Effector CD4-positive, alpha-beta T cell (primary cell): ENCODE data around the gene RAB11FIP3.

Experiments used
- DNase-seq: peaks from one replicate; pipeline ENCODE4 v3.0.0-alpha.2; 2020

RAB11FIP3 gene

DNA sequence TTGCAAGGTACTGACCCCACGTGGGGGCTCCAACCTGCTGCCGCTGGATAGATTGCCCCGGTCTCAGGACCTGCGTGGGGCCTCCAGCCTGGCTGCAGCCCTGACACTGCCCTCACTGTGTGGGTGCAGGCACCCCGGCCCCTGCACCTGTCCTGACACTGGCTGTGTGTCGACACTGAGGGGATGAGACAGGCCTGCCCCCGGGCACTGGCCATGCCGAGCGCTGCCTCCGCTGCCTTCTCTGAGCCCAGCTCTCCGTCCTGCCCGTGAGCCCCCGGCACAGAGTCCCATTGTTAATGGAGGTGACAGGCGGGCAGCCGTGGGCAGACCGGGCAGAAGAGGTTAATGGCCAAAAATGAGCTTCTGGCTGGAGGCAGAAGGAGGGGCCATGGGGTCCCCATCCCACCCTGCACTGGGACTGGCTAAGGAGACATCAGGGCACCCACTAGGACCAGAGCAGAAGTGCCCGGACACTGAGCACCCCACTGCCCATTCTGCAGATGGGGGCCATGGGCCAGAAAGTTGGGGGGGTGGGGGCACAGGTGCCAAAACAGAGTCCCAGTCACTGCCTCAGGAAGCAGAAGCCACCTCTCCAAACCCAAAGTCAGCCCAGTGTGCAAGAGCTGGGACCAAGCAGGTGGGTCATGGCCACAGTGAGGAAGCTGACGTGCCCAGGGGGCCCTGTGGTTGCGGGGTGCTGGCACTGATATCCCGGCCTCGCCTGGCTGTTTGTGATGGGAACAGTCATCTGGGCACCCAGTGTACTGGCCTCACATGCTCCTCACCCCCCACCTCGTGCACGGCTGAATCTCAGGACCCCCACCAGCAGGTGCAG lies 132.2 kb downstream of the RAB11FIP3 start:
- no peak for DNase-seq

DNA sequence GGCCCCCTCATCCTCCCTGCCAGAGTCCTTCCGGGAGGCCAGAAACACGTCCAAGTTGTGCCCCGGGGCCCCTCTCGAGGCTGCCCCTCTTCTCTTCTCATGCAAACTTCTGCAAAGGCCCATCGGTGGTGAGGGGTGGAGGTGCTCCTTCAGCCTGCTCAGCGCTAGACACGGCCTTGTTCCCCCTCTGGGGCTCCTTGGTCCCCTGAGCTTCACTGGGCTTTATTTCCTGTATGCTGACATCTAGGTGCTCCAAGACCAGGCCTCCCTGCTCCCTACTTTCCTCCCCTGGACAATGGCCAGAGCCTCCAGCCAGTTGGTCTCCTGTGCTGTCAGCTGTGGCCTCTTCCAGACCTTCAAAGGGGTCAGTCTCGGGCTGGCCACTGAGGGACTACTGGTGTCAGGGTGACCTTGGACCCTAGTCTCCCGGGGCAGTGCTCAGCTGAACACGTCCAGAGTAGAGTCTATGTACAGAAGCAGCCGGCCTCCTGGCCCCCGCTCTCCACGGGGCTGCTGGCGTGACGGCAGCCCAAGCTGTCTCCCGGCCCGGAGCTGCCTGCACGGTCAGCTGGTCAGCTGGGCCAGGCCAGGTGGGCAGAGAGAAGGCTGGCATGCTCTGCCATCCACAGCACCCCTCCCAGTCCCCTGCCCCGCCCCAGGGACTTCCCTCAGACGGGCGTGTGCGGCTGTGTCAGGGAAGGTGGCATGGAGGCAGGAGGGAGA lies 133.0 kb downstream of the RAB11FIP3 start:
- no peak for DNase-seq

DNA sequence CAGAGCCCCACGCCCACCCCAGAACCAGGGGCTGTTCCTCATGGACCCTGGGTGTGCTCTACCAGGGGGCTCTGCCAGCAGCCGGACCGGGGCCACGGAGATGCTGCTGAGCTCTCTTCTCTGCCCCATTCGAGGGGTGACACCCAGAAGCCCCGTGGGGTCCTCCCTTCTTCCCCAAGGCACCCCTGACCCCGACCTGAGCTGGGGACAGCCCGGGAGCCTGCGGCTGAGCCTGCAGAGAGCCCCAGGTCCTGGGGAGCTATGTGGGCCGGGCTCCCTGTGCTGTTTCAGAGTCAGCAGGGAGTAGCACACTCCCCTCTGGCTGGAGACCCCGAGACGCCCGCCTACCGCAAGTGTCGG lies 133.6 kb downstream of the RAB11FIP3 start:
- DNase-seq, result no peak

DNA sequence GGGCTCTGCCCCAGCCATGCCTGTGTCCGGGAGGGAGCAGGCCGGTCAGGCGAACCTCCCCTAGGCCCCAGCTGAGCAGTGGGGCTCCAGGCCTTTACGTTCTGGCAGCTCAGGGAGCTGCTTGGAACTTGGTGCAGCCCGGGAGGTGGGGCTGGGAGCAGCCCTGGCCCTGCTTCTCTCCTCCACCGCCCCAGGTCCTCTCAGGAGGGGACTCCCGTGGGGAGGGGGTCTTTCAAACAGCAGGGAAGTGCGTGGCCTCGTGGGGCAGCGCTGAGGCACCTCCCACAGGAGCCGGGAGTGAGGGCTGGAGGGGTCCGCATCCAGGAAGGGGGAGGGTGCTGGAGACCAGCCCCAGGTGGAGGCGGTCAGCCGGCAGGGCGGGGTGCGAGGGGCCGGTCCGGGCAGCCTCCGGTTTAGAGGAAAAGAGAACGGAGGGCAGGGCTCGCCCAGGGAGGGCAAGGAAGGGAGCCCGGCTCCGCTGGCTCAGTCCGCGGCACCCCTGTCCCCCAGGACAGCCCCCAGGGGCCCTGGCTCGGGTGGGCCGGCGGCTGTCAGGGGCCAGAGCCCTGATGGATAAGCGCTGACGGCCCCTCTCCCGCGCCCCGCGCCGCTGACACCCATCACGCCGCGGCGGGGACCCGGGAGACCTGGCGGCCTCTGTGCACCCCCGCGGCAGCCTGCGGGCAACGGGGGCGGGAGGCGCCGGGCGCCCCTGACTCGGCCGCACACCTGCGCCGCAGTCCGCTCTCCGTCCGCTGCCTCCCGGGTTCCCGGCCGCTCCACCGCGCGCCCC lies 134.2 kb downstream of the RAB11FIP3 start:
- no peak for DNase-seq

DNA sequence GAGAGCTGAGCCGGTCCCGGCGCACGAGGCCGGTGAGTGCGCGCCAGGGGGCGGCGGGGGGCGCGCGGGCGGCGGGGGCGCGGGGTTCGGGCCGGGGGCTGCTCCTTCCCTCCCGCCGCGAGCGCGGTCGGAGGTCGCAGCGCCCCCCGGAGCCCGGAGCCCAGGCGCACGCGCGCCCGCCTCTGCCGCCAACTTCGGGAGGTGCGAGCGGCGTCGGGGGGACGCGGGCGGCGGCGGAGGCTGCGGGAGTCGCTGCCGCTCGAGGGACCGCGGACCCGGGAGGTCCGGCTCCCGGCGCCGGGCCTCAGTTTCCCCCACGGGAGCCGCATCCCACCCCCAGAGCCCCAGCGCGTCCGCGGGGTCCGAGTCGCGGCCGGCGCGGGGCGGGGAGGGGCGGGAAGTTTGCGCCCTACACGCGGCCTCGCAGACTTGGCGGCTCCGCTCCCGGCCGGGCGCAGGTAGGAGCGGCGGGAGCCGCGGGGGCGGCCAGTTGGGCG lies 134.8 kb downstream of the RAB11FIP3 start, which contains the start of gene PRR35:
PRR35 (plus strand) TSS at position 191 of the 497 bp plus-strand sequence. CDS start 2,901 bp downstream, outside the sequence.
- no peak for DNase-seq

DNA sequence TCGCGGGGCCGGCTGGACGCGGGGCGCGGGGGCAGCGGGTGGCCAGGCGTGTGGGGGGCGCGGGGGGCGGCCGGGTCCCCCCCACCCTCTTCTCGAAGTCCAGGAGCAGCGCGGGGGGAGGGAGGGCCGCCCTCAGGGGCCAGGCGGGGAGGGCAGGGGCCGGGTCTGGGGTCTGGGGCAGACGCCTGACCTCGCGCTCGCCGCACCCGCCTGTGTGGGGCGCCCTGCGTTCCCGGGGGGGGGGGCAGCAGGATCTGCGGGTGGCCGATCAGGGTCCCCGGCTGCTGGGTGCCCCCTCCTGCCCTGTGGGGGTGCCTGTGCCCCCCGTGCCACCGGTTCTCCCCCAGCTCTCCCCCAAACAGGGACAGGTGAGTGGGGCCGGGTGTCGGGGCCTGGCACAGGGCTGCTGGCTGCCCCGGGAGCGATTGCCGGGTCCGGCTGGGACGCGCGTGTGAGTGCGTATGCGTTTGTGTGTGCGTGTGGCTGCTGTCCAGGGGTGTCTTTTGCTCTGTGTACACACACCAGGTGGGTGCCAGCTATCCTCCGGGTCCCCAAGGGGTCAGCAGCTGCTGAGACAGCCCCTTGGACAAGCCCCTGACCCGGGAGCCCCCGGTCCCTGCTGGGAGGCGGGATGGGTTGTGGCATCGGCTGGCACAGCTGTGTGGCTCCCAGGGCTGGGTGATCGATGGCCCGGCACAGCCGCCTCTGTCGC lies 135.4 kb downstream of the RAB11FIP3 start:
- DNase-seq, result no peak

DNA sequence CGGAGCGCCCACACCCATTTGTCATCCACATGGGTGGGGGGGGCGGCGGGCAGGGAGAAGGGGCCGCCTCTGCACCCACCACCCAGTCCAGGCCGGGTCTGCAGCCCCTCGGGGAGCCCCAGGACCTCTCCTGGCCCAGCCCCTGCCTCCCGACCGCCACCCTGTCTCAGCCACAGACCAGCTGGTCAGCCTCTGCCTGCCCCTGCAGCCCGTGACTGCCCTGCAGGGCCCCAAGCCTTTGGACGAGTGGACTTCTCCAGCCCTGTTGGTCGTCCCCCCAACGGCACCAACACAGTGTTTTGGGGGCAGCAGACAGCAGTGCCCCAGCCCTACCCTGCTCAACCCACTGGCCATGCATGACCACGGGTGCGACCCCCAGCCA lies 136.0 kb downstream of the RAB11FIP3 start:
- no peak for DNase-seq

DNA sequence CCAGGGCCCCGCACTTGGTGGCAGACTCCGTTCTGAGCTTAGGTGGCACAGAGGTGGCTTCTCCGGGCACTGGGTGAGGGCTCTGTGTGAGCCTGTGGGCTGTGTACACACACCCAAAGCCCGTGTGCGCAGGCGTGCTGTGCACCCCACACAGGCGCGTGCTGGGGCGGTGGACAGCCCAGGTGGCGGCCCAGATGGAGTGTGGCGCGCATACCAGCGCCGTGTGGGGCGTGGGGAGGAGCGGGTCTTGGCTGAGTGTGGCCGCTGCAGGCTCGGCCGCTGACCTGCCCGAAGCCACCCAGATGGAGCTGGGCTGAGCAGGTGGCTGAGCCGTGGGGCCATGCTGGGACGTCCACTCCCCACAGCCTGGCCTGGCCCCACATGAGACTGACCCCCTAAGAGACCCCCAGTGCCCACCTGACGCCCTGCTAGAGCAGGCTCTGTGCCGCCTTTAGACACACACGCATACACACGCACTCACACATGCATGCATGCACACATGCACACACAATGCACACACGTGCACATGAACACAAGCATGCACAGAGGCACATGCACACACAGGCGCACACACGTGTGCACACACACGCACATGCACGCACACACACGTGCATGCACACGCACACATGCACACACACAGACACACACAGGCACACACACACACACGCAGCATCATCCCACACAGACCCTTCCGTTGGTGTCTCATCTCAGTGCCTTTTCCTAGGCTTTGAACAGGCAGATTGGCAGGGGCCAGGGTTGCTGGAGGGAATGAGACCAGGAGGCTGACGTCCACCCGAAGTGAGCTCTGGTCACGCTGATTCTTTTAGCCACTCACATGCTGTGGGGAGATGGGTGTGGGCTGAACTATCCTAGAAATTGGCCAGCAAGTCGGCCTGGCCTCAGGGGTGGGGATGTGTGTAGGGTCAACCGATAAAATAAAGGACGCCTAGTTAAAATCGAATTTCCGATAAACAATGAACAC lies 136.8 kb downstream of the RAB11FIP3 start:
- DNase-seq, result no peak

DNA sequence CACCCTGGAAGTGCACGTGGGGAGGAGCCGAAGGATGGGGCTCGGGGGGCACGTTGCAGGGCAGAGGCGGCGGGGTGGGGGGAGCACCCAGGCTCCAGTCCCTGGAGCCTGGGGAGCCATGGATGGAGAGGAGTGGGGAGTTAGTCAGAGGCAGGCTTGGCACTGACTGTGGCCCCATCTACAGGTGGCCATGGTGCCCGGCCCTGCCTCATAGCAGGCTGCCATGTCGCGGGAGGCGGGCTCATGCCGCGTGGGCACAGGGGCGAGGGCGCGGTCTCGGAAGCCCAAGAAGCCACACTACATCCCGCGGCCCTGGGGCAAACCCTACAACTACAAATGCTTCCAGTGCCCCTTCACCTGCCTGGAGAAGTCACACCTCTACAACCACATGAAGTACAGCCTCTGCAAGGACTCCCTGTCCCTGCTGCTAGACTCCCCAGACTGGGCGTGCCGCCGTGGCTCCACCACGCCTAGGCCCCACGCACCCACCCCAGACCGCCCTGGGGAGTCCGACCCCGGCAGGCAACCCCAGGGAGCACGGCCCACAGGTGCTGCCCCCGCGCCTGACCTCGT lies 137.7 kb downstream of the RAB11FIP3 start:
- DNase-seq, result no peak

DNA sequence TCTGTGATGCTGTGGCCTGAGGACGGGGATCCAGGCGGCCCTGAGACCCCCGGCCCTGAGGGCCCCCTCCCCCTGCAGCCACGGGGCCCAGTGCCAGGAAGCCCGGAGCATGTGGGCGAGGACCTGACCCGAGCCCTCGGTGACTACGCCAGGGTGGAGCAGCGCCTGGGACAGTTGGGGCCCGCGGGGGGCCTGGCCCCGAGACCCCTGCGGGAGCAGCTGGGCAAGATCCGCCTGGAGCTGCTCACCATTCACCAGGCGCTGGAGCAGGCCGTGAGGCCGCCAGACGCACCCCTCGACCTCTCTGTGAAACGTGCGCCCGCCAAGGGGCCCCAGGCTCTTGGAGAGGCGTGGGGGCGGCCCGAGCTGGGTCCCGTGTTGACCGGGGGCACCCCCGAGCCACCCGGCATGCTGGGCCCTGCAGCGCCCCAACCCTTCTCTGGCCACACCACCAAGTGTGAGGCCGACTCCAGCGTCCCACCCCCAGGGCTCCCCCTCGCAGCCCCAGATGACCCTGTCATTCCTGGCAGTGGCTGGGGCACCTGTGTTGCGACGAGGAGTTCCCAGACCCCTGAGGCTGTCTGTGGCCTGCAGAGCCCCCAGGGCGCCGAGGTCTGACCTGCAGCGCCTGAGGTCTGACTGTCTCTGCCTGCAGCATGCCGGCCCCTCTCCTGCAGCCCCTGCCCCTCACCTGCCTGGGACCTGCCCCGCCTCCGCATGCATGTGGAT lies 139.4 kb downstream of the RAB11FIP3 start:
- no peak for DNase-seq

DNA sequence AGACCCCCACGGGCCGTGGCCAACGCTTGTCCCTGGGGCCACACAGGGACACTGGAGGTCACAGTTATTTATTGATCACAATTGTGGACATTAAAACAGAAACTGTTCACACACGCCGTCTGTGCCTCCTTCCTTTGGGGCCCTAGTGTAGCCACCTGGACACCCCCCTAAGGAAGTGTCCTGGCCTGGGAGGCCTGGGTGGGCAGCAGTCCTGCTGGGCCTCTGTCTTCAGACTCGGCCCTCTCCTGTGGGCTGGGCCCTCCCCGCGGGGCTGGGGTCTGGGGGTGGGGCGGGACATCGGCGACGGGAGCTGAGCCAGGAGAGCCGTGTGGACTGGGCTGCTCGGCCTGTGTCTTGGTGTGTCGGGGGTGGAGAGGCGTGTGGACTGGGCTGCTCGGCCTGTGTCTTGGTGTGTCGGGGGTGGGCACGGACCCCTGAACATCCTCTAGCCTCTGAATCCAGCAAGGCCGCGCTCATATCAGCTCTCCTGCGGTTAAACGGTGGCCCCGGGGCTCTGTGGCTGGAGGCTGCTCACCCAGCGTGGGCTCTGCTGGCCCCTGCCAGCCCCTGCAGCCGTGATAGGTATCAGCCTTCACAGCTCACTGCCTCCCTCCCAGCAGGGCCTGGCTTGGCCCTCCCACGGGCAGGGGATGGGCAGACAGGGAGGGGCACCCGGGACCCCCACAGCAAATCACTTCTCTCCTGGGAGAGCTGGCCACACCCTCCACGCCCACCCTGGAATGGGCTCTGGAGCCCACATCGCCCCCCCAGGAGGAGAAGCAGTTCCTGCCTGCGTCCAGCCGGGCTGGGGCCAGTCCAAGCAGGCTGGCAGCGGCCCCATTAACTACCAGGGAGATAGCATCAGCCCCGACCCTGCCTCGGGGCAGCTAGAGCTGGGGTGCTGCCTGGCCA lies 140.2 kb downstream of the RAB11FIP3 start:
- DNase-seq, result no peak

DNA sequence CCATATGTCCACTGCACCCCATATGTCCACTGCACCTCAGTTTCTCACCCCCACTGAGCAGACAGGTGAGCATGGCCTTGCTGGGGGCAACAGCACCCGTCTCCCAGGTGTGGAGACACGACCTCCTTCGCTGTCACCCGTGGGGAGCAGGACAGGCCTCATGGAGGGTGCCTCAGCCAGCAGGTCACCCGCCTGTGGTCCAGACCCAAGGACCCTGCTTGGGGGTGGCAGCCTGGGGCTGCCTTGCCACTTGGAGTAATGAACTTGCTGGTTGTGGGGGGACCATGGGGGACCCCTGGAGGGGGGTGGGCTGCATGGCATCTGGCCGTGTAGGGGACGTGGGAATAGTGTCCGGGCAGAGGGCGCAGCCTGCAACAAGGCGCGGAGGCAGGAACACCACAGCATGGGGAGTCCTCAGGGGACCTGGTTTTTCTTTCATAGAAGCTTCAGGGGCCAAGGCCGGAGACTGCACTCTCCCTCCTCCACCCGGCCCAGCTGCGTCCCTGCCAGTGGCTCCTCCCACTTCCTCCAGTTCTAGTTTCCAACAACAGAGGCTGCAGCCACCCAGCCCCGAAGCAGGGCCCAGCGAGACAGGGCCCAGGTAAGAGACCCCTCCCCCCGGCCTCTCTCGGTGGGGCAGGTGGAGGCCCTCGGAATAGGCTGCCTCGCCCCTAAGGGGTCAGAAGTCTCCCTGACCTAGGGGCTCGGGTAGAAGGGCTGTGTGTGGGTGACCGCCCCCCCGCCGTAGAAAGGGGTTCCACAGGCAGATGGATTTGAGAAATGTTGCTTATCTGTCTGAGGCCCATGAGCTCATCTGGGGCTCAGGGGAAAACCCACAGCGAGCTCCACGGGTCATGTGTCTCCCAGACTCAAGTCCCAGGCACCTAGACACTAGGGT lies 141.3 kb downstream of the RAB11FIP3 start, which contains the start of gene NHLRC4:
NHLRC4 (plus strand) TSS at position 531 of the 898 bp plus-strand sequence. CDS start 1,043 bp downstream, outside the sequence.
- peak; percentile 21 for DNase-seq

DNA sequence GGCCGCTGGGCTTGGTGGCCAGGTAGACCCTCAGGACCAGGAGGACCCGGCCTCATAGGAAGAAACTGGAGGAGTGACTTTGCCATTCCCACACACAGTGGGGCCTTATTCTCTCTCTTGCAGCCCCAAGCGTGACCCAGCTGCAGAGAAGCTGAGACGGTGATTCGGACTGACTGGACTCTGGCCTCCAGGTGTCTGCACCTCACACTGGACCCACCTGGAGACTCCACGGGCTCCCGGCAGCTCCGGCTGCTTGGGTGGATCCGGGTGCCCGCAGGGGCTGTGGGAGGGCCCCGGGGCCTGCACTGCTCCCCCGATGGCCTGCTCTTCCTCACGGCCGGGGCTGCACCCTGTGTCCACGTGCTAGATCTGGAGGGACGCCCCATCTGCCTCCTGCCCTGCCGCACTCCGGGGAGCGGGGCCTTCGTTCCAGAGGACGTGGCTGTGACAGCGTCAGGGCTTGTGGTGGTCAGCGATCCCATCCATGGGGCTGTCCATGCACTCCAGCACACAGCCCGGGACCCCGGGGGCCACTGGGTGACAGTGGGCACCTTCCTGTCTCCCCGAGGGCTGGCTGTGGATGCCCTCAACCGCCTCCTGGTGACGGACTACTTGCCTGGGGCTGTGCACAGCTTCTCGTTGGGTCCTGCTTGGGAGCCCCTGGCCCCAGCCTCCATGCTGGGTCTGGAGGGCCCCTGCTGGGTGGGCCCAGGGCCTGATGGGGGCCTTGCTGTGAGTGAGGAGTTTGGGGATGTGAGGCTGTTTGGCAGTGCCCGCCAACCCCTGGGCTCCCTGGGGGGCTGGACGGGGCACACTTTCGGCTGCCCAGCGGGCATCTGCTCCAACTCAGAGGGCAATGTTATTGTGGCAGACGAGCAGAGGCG lies 142.2 kb downstream of the RAB11FIP3 start:
- DNase-seq, result no peak

DNA sequence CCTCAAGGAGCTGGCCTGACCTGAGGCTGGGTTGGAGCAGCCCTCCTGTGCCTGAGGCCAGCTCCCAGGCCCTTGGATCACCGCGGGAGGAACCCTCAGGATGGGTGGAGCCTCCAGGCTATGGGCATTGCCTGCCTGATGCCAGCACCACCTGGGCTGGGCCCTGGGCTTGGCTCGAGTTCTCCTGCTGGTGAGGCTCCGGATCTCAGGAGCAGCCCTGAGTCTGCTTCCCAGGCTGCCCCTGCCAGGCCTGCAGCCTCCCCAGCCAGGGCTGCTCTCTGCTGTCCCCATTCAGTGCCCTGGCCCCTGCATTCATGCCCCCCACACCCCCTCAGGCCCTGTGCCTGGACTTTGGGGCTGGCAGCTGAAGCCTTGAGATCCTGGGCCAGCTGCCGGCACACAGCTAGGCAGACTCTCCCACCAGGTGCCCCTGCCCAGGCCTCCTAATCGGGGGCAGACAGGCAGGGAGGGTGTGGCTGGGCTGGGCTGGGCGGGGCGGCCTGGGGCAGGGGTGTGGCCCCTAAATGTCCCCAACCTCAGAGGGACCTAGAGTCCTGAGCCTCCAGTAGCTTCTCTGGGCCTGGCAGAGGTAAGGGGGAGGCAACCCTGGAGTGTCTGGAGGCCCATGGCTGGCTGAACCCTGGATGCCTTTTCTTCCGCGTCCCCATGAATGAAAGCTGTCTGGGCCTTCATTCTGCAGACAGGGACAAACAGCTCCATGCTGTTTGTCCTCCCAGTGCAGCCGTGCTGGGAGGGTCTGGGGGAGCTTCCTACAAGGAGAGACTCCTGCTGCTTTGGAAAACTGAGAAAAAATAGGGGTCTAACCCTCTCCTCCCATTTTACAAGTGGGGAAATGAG lies 143.2 kb downstream of the RAB11FIP3 start:
- DNase-seq, result no peak

DNA sequence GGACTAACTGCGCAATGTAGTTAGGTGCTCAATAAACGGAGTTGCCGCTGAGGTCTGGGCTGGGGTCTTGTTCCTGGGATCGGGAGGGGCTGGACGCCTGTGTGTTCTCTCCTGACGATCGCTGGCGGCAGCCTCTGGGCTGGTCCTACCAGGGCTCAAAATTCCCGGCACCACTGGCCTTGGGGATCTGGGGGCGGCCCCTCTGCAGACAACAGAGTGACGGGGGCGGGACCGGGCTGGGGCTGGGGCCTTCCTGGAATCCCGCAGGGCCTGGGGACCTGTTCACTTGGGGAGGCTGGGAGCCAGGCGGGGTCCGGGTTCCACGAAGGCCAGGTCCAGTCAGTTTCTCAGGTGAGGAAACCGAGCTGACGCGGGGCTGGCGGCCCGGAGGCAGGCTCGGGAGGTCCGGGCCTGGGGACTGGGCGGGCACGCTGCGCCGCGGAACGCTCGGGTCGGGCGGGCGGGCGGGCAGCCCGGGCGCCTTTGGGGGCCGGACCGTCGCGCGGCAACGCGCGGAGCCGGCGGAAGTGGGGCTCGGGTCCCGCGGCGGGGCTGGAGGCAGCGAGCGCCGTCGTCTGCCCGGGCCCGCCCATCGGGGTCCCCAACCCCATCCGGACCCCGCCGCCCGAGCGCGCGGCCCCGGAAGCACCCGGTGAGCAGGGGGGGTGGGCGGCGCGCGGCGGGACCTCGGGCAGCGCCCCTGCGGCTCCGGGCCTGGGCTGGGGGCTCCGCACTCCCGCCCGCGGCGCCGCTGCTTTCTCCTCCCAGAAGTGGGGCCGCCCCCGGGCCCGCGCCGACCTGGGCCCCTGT lies 144.2 kb downstream of the RAB11FIP3 start, which contains the start of gene PIGQ:
PIGQ (plus strand) TSS at position 524 of the 810 bp plus-strand sequence. CDS start 4,107 bp downstream, outside the sequence.
- peak; percentile 51 for DNase-seq
